C4-2B (cell line): ENCODE data around the gene APC2.

Source experiments
- ZFX ChIP-seq: fragments of 450-650 bp; IDR thresholded peaks from 2 replicates; pipeline ENCODE4 v1.6.1; 2017
- TF ChIP-seq, protein P1 (sequence below): fragments of 450-650 bp; conservative IDR thresholded peaks from 2 replicates; pipeline ENCODE4 v1.5.1; 2017; ENCODE audit warnings: mild to moderate bottlenecking

DNA sequence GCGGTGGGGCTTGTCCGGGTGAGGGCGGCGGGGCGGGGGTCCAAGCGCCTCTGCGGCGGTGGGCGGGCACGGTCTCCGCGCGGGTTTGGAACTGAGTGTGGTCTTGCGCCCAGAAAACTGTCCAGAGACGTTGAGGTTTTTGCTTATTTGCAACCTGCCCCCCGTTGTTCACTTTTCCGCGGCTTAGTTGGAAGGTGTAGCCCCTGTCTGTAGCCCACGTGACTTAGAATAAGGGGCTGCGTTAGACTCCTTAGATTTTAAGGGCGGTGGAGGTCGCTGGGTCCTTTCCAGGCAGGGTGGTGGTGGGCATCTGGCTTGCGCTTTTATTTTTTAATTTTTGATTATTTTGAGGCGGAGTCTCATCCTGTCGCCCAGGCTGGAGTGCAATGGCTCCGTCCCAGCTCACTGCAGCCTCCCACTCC lies 11.0 kb upstream of the APC2 start:
- TF ChIP-seq, protein P1, sequence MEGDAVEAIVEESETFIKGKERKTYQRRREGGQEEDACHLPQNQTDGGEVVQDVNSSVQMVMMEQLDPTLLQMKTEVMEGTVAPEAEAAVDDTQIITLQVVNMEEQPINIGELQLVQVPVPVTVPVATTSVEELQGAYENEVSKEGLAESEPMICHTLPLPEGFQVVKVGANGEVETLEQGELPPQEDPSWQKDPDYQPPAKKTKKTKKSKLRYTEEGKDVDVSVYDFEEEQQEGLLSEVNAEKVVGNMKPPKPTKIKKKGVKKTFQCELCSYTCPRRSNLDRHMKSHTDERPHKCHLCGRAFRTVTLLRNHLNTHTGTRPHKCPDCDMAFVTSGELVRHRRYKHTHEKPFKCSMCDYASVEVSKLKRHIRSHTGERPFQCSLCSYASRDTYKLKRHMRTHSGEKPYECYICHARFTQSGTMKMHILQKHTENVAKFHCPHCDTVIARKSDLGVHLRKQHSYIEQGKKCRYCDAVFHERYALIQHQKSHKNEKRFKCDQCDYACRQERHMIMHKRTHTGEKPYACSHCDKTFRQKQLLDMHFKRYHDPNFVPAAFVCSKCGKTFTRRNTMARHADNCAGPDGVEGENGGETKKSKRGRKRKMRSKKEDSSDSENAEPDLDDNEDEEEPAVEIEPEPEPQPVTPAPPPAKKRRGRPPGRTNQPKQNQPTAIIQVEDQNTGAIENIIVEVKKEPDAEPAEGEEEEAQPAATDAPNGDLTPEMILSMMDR, result no peak
- TF ChIP-seq ZFX, result no peak
